ENCODE data around the gene PHLDB2. TPM values are rescaled to one million over a fixed set of nuclear protein-coding genes. Genes with fewer than 3 reads are reported as not detected.
A peak's percentile ranks its signal among the peaks of the same experiment; 100 is the strongest.

The PHLDB2 gene
- total RNA-seq, 1 donor from 2014 or later, result 170 TPM

DNA sequence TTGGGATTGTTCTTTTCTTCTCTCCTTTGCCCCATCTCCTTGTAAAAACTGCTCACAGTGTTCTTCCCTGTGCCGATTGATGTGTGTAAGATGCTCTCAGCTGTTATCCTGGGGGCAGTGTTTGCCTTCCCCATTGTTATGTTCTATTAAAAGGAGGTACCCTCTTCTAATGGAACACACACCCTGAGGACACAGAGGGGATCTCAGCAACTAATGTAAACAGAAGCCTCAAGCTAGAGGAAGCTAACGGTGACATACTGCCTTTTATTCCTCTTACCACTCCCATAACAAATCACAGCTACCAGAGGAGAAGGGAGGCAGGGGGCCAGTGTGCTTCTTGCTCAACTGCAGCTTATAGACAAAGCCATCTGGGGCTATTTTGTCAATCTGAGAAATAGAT is 141.9 kb downstream of the PHLDB2 start:
- peaks cover 54% of the 10 kb centered on the region for H3K4me1 Mint-ChIP-seq (ENCODE audit: low read depth, unreplicated experiment)
- H3K4me3 ChIP-seq (ENCODE audit: insufficient read depth, low read depth, low read length), result peak overlapping the region; percentile 88
- no peak overlapping the region for H3K4me3 Mint-ChIP-seq (ENCODE audit: unreplicated experiment)
- H3K36me3 Mint-ChIP-seq (ENCODE audit: low read depth, unreplicated experiment), result no peaks in the 10 kb centered on the region
- H3K27ac Mint-ChIP-seq (ENCODE audit: unreplicated experiment), result peak overlapping the region; percentile 41
- H3K4me1 ChIP-seq (ENCODE audit: insufficient read depth, low read length), result peaks cover 47% of the 10 kb centered on the region
- H3K9me3 Mint-ChIP-seq (ENCODE audit: unreplicated experiment), result no peaks in the 10 kb centered on the region
- peak overlapping the region; percentile 53 for H2AFZ ChIP-seq (ENCODE audit: low read depth, low read length)
- H3K4me2 ChIP-seq (ENCODE audit: low read length), result peak overlapping the region; percentile 99
- peaks cover 4% of the 10 kb centered on the region for H3K36me3 ChIP-seq (ENCODE audit: insufficient read depth, low read length)
- no peaks in the 10 kb centered on the region for H4K20me1 ChIP-seq (ENCODE audit: insufficient read depth, low read length)
- H3K9me3 ChIP-seq (ENCODE audit: insufficient read depth, low read depth, low read length), result no peaks in the 10 kb centered on the region
- DNase-seq (ENCODE audit: low read depth), result no peak
- no peak for TF ChIP-seq CTCF (IDR thresholded peaks at IDR 0.05; ENCODE audit: insufficient read depth, low read depth, low read length)
- TF ChIP-seq EZH2 (IDR thresholded peaks at IDR 0.05; ENCODE audit: insufficient read depth, low read length), result no peak
- no peak for FAIRE-seq
- peaks cover 32% of the 10 kb centered on the region for H3K79me2 ChIP-seq (ENCODE audit: insufficient read depth, low read length)
- H3K27me3 ChIP-seq (ENCODE audit: insufficient read depth, low read length), result no peaks in the 10 kb centered on the region
- H3K27me3 Mint-ChIP-seq (ENCODE audit: low read depth, unreplicated experiment), result no peaks in the 10 kb centered on the region
- H3K9ac ChIP-seq (ENCODE audit: low read length), result peak overlapping the region; percentile 82
- H3K27ac ChIP-seq (ENCODE audit: low read depth, low read length), result peak overlapping the region; percentile 52

DNA sequence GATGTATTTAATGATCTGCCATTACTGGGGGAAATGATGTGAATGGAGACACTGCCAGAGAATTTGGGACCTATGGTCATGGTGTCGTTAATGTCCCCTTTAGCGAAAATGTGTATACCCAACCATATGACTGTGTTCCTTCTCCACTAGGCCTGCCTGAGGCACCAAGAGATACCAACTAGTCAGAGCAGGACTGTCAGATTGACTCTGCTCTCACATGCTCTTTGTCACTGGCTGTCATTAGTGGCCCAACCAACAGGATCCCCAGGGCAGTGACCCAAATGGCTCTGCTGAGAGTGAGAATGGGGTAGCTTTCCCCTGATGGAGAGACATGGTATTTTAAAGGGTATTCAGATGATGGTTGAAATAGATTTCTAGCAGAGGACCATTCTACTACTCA is 142.5 kb downstream of the PHLDB2 start:
- Mint-ChIP-seq H3K27me3 (ENCODE audit: low read depth, unreplicated experiment) (no peaks in the 10 kb centered on the region), H3K27ac (ENCODE audit: unreplicated experiment) (no peak overlapping the region), H3K4me3 (ENCODE audit: unreplicated experiment) (no peak overlapping the region), H3K9me3 (ENCODE audit: unreplicated experiment) (no peaks in the 10 kb centered on the region), H3K4me1 (ENCODE audit: low read depth, unreplicated experiment) (peaks cover 54% of the 10 kb centered on the region), H3K36me3 (ENCODE audit: low read depth, unreplicated experiment) (no peaks in the 10 kb centered on the region)
- Histone ChIP-seq H3K36me3 (ENCODE audit: insufficient read depth, low read length) (peaks cover 4% of the 10 kb centered on the region), H3K27ac (ENCODE audit: low read depth, low read length) (no peak overlapping the region), H3K4me2 (ENCODE audit: low read length) (peak overlapping the region; percentile 99), H3K79me2 (ENCODE audit: insufficient read depth, low read length) (peaks cover 32% of the 10 kb centered on the region), H3K4me1 (ENCODE audit: insufficient read depth, low read length) (peaks cover 47% of the 10 kb centered on the region), H3K27me3 (ENCODE audit: insufficient read depth, low read length) (no peaks in the 10 kb centered on the region), H3K9me3 (ENCODE audit: insufficient read depth, low read depth, low read length) (no peaks in the 10 kb centered on the region), H3K4me3 (ENCODE audit: insufficient read depth, low read depth, low read length) (peak overlapping the region; percentile 88), H3K9ac (ENCODE audit: low read length) (no peak overlapping the region), H4K20me1 (ENCODE audit: insufficient read depth, low read length) (no peaks in the 10 kb centered on the region), H2AFZ (ENCODE audit: low read depth, low read length) (no peak overlapping the region)
- FAIRE-seq (no peak), DNase-seq (ENCODE audit: low read depth) (no peak)
- TF ChIP-seq EZH2 (IDR thresholded peaks at IDR 0.05; ENCODE audit: insufficient read depth, low read length) (no peak), CTCF (IDR thresholded peaks at IDR 0.05; ENCODE audit: insufficient read depth, low read depth, low read length) (no peak)

- Histone ChIP-seq H3K36me3 (ENCODE audit: insufficient read depth, low read length) (peaks cover 4% of the 10 kb centered on the region), H2AFZ (ENCODE audit: low read depth, low read length) (no peak overlapping the region), H3K27ac (ENCODE audit: low read depth, low read length) (peak overlapping the region; percentile 60), H3K4me2 (ENCODE audit: low read length) (peak overlapping the region; percentile 99), H4K20me1 (ENCODE audit: insufficient read depth, low read length) (no peaks in the 10 kb centered on the region), H3K79me2 (ENCODE audit: insufficient read depth, low read length) (peaks cover 32% of the 10 kb centered on the region), H3K27me3 (ENCODE audit: insufficient read depth, low read length) (no peaks in the 10 kb centered on the region), H3K4me3 (ENCODE audit: insufficient read depth, low read depth, low read length) (no peak overlapping the region), H3K4me1 (ENCODE audit: insufficient read depth, low read length) (peaks cover 47% of the 10 kb centered on the region), H3K9ac (ENCODE audit: low read length) (no peak overlapping the region), H3K9me3 (ENCODE audit: insufficient read depth, low read depth, low read length) (no peaks in the 10 kb centered on the region)
- Mint-ChIP-seq H3K9me3 (ENCODE audit: unreplicated experiment) (no peaks in the 10 kb centered on the region), H3K4me1 (ENCODE audit: low read depth, unreplicated experiment) (peaks cover 54% of the 10 kb centered on the region), H3K4me3 (ENCODE audit: unreplicated experiment) (peak overlapping the region; percentile 13), H3K27ac (ENCODE audit: unreplicated experiment) (peak overlapping the region; percentile 13), H3K27me3 (ENCODE audit: low read depth, unreplicated experiment) (no peaks in the 10 kb centered on the region), H3K36me3 (ENCODE audit: low read depth, unreplicated experiment) (no peaks in the 10 kb centered on the region)
- TF ChIP-seq EZH2 (IDR thresholded peaks at IDR 0.05; ENCODE audit: insufficient read depth, low read length) (no peak), CTCF (IDR thresholded peaks at IDR 0.05; ENCODE audit: insufficient read depth, low read depth, low read length) (no peak)
- no peak for FAIRE-seq
- DNase-seq (ENCODE audit: low read depth), result peak; percentile 60
Observed at GRCh38 chr3:112002096-112002971, 143.3 kb downstream of the PHLDB2 start.
